WTC11 (cell line): ENCODE measurements around the gene FXN. TPM values are rescaled to one million over a fixed set of nuclear protein-coding genes. Genes with fewer than 3 reads are reported as not detected.
A peak's percentile ranks its signal among the peaks of the same experiment; 100 is the strongest.

Source experiments
- ATAC-seq: fragments of 200-7000 bp; cut with Tn5 transposase; 2 replicates; pipeline ENCODE4 v1.10.0; 2021; ENCODE audit warnings: mild to moderate bottlenecking, moderate library complexity
- CTCF ChIA-PET: fragments of 300-600 bp; sonication (Branson Sonifier 250); formaldehyde crosslinking; loops from one replicate; lab custom pipeline; 2021; ENCODE audit warnings: antibody characterized with exemption; lab: Charles Lee
- POLR2A ChIA-PET: fragments of 350-600 bp; sonication (Branson Sonifier 250); formaldehyde crosslinking; loops from one replicate; lab custom pipeline; 2021; ENCODE audit warnings: antibody characterized with exemption; lab: Charles Lee
- DNase-seq: peaks from one replicate; pipeline ENCODE4 v3.0.0; 2021; ENCODE audit warnings: low spot score
- H3K27ac Mint-ChIP-seq: 2 replicates; pipeline ENCODE4 v1.8.0; 2021; ENCODE audit warnings: mixed read lengths
- H3K27me3 Mint-ChIP-seq: 2 replicates; pipeline ENCODE4 v1.8.0; 2021; ENCODE audit warnings: low read depth, mild to moderate bottlenecking, moderate library complexity, mixed read lengths
- H3K36me3 Mint-ChIP-seq: 2 replicates; pipeline ENCODE4 v1.8.0; 2021; ENCODE audit warnings: mixed read lengths
- H3K4me1 Mint-ChIP-seq: 2 replicates; pipeline ENCODE4 v1.8.0; 2022; ENCODE audit warnings: mixed read lengths
- H3K4me3 Mint-ChIP-seq: 2 replicates; pipeline ENCODE4 v1.8.0; 2021; ENCODE audit warnings: mild to moderate bottlenecking, moderate library complexity, mixed read lengths
- H3K9me3 Mint-ChIP-seq: 2 replicates; pipeline ENCODE4 v1.8.0; 2021; ENCODE audit warnings: mixed read lengths
- ARID4B ChIP-seq: sonication (generic); formaldehyde crosslinking; IDR thresholded peaks from 2 replicates; pipeline ENCODE4 v1.8.0; 2023; ENCODE audit warnings: missing genetic modification reagents, mild to moderate bottlenecking, borderline replicate concordance
- CDX4 ChIP-seq: fragments of 250-450 bp; sonication (Bioruptor Pico); IDR thresholded peaks from 2 replicates; pipeline ENCODE4 v1.9.0; 2021; ENCODE audit warnings: moderate library complexity, mild to moderate bottlenecking, inconsistent platforms, borderline replicate concordance
- CREM ChIP-seq: sonication (generic); formaldehyde crosslinking; IDR thresholded peaks from 2 replicates; pipeline ENCODE4 v1.8.1; 2022; ENCODE audit warnings: mild to moderate bottlenecking, missing genetic modification reagents, moderate library complexity
- E2F4 ChIP-seq: sonication (generic); formaldehyde crosslinking; IDR thresholded peaks from 2 replicates; pipeline ENCODE4 v1.8.1; 2022; ENCODE audit warnings: low read depth, mild to moderate bottlenecking, moderate library complexity, missing genetic modification reagents, borderline replicate concordance
- E2F5 ChIP-seq: sonication (generic); formaldehyde crosslinking; IDR thresholded peaks from 2 replicates; pipeline ENCODE4 v1.8.1; 2022; ENCODE audit warnings: mild to moderate bottlenecking, moderate library complexity, missing genetic modification reagents
- FOXJ3 ChIP-seq: sonication (generic); formaldehyde crosslinking; IDR thresholded peaks from 2 replicates; pipeline ENCODE4 v1.9.0; 2021; ENCODE audit warnings: missing genetic modification reagents, mild to moderate bottlenecking, borderline replicate concordance
- FOXP4 ChIP-seq: sonication (generic); formaldehyde crosslinking; IDR thresholded peaks from 2 replicates; pipeline ENCODE4 v1.8.0; 2022; ENCODE audit warnings: mild to moderate bottlenecking, missing genetic modification reagents
- IRF1 ChIP-seq: sonication (generic); formaldehyde crosslinking; IDR thresholded peaks from 2 replicates; pipeline ENCODE4 v1.8.0; 2023; ENCODE audit warnings: missing genetic modification reagents
- JAZF1 ChIP-seq: fragments of 250-450 bp; sonication (Bioruptor Pico); IDR thresholded peaks from 2 replicates; pipeline ENCODE4 v1.9.0; 2021; ENCODE audit warnings: moderate library complexity, mild to moderate bottlenecking, inconsistent platforms
- NFATC4 ChIP-seq: fragments of 250-450 bp; sonication (Bioruptor Pico); IDR thresholded peaks from 2 replicates; pipeline ENCODE4 v1.9.0; 2021; ENCODE audit warnings: mild to moderate bottlenecking
- NR2C2 ChIP-seq: sonication (generic); formaldehyde crosslinking; IDR thresholded peaks from 2 replicates; pipeline ENCODE4 v1.8.0; 2022; ENCODE audit warnings: mild to moderate bottlenecking, missing genetic modification reagents
- PRDM15 ChIP-seq: sonication (generic); formaldehyde crosslinking; IDR thresholded peaks from 2 replicates; pipeline ENCODE4 v1.8.0; 2022; ENCODE audit warnings: missing genetic modification reagents
- SMAD4 ChIP-seq: sonication (generic); formaldehyde crosslinking; IDR thresholded peaks from 2 replicates; pipeline ENCODE4 v1.8.0; 2022; ENCODE audit warnings: mild to moderate bottlenecking, missing genetic modification reagents
- ZNF232 ChIP-seq: sonication (generic); formaldehyde crosslinking; IDR thresholded peaks from 2 replicates; pipeline ENCODE4 v1.8.0; 2022; ENCODE audit warnings: mild to moderate bottlenecking, missing genetic modification reagents
- ZNF425 ChIP-seq: fragments of 250-450 bp; sonication (Bioruptor Pico); conservative IDR thresholded peaks from 2 replicates; pipeline ENCODE4 v1.9.0; 2021; ENCODE audit warnings: mild to moderate bottlenecking
- total RNA-seq: library from RNA; stranded (reverse); gene quantifications from 3 replicates; pipeline ENCODE4 v1.2.3, GENCODE V29; 2021

Gene FXN
- total RNA-seq, 1 experiment from 2014 or later = 30.6 TPM

- Mint-ChIP-seq H3K27ac (no peak within 1 kb of the TSS), H3K4me1 (peaks cover 25% of the 10 kb centered on the region), H3K27me3 (no peaks in the 10 kb centered on the region), H3K4me3 (no peak within 1 kb of the TSS)
- DNase-seq = no peak
- no peak for ATAC-seq
- POLR2A ChIA-PET = no interaction called here
- no peak for TF ChIP-seq CDX4 (CRISPR knock-in tag)
- no peak for TF ChIP-seq NR2C2
- TF ChIP-seq, all 79 proteins: peak for 0
- Mint-ChIP-seq H3K36me3 (no peaks in the 10 kb centered on the region), H3K9me3 (peaks cover 8% of the 10 kb centered on the region; the same call in 1 of the 2 replicates)
- CTCF ChIA-PET = interaction anchor here (3.3 kb wide), 1 partner anchor 15 kb away, joined by 12 read pairs; no protein-coding TSS in a partner anchor
Observed at GRCh38 chr9:69014013-69014412, 21.5 kb upstream of the FXN start, which contains the start of gene PRKACG. PRKACG (minus strand) TSS chr9:69014113; CDS start chr9:69014092, 21 bp downstream.

GRCh38 chr9:69016191-69017096, 19.1 kb upstream of the FXN start:
- peaks cover 33% of the 10 kb centered on the region for H3K4me1 Mint-ChIP-seq
- TF ChIP-seq ZNF425 (CRISPR knock-in tag) = no peak
- TF ChIP-seq SMAD4 = no peak
- no peak for TF ChIP-seq ARID4B (CRISPR knock-in tag)
- TF ChIP-seq CREM = no peak
- TF ChIP-seq IRF1 (CRISPR knock-in tag) = no peak
- no peak for TF ChIP-seq JAZF1 (CRISPR knock-in tag)
- no peak for TF ChIP-seq FOXJ3 (CRISPR knock-in tag)
- no peak for TF ChIP-seq FOXP4 (CRISPR knock-in tag)
- TF ChIP-seq PRDM15 (CRISPR knock-in tag) = no peak
- no peak for TF ChIP-seq NR2C2
- TF ChIP-seq E2F4 (CRISPR knock-in tag) = no peak
- no peak for TF ChIP-seq NFATC4 (CRISPR knock-in tag)
- TF ChIP-seq ZNF232 (CRISPR knock-in tag) = no peak
- TF ChIP-seq E2F5 (CRISPR knock-in tag) = no peak

More at GRCh38 chr9:69016191-69017096, 19.1 kb upstream of the FXN start:
- H3K9me3 Mint-ChIP-seq = peaks cover 8% of the 10 kb centered on the region; the same call in 1 of the 2 replicates
- H3K27me3 Mint-ChIP-seq = no peaks in the 10 kb centered on the region
- ATAC-seq (peak; percentile 40), DNase-seq (no peak)
- no peak overlapping the region for H3K4me3 Mint-ChIP-seq
- POLR2A ChIA-PET = no interaction called here
- H3K36me3 Mint-ChIP-seq = no peaks in the 10 kb centered on the region
- CTCF ChIA-PET = interaction anchor here (0.5 to 1.3 kb wide), 3 partner anchors 17 to 119 kb away, joined by 3 to 4 read pairs (median 3); no protein-coding TSS in a partner anchor
- H3K27ac Mint-ChIP-seq = no peak overlapping the region
